ENCODE measurements around the gene WDFY4.

The WDFY4 gene

GRCh38 chr10:48776528-48776927 lies 91.9 kb downstream of the WDFY4 start:
- no peak for DNase-seq

- no peak for DNase-seq
Measured at GRCh38 chr10:48777110-48777509, 92.4 kb downstream of the WDFY4 start.

- DNase-seq: no peak
Measured at GRCh38 chr10:48778193-48778857, 93.7 kb downstream of the WDFY4 start.

GRCh38 chr10:48779077-48779476 lies 94.4 kb downstream of the WDFY4 start:
- no peak for DNase-seq

GRCh38 chr10:48779546-48780152 lies 95.0 kb downstream of the WDFY4 start:
- DNase-seq: no peak

- no peak for DNase-seq
Measured at GRCh38 chr10:48780341-48780740, 95.7 kb downstream of the WDFY4 start.

GRCh38 chr10:48782386-48782785 lies 97.7 kb downstream of the WDFY4 start:
- no peak for DNase-seq

- no peak for DNase-seq
Measured at GRCh38 chr10:48784031-48784430, 99.4 kb downstream of the WDFY4 start.

- DNase-seq: no peak
Measured at GRCh38 chr10:48785796-48786195, 101.1 kb downstream of the WDFY4 start.

GRCh38 chr10:48786606-48787282 lies 102.1 kb downstream of the WDFY4 start:
- DNase-seq: no peak

GRCh38 chr10:48788554-48788953 lies 103.9 kb downstream of the WDFY4 start:
- DNase-seq: no peak

GRCh38 chr10:48789486-48790456 lies 105.1 kb downstream of the WDFY4 start:
- DNase-seq: no peak

GRCh38 chr10:48790457-48791044 lies 105.9 kb downstream of the WDFY4 start:
- no peak for DNase-seq

GRCh38 chr10:48791267-48791928 lies 106.7 kb downstream of the WDFY4 start:
- DNase-seq: no peak

- DNase-seq: no peak
Measured at GRCh38 chr10:48792121-48792520, 107.4 kb downstream of the WDFY4 start.

GRCh38 chr10:48792687-48793096 lies 108.0 kb downstream of the WDFY4 start:
- no peak for DNase-seq

- DNase-seq: no peak
Measured at GRCh38 chr10:48794074-48794473, 109.4 kb downstream of the WDFY4 start.

GRCh38 chr10:48796713-48797245 lies 112.1 kb downstream of the WDFY4 start:
- DNase-seq: no peak

- DNase-seq: no peak
Measured at GRCh38 chr10:48797830-48798229, 113.2 kb downstream of the WDFY4 start.

- no peak for DNase-seq
Measured at GRCh38 chr10:48798481-48799254, 114.0 kb downstream of the WDFY4 start.

All from NCI-H748 treated with DMSO at 0.1 percent for 48 hours (cell line).